K562 (cell line): ENCODE results near the gene USP19. TPM values are rescaled to one million over a fixed set of nuclear protein-coding genes. Genes with fewer than 3 reads are reported as not detected.

ENCODE experiments used
- DLX4 ChIP-seq: fragments of 250-450 bp; sonication (Bioruptor Pico); IDR thresholded peaks from 2 replicates; pipeline ENCODE4 v1.6.1; 2021; ENCODE audit warnings: mild to moderate bottlenecking
- ELF2 ChIP-seq: fragments of 250-450 bp; sonication (Bioruptor Pico); IDR thresholded peaks from 2 replicates; pipeline ENCODE4 v1.5.0; 2021; ENCODE audit warnings: mild to moderate bottlenecking
- ETV6 ChIP-seq, 3 experiments: fragments of 150-350 bp in 1 of 3; sonication (generic) in 1 of 3; formaldehyde crosslinking in 1 of 3; IDR thresholded peaks; 2 replicates each; pipeline versions ENCODE4 v1.6.1 to v1.8.0; 2014 to 2022; ENCODE audit warnings: borderline replicate concordance in 2 of 3, low read depth in 2 of 3, antibody characterized with exemption in 1 of 3, low read length in 1 of 3, mild to moderate bottlenecking in 1 of 3, missing genetic modification reagents in 1 of 3
- FOS ChIP-seq: IDR thresholded peaks from 3 replicates; pipeline ENCODE4 v1.6.1; 2011; ENCODE audit not compliant: insufficient read length; ENCODE audit errors: extremely low read depth
- ILF3 ChIP-seq: fragments of 450-650 bp; IDR thresholded peaks from 2 replicates; pipeline ENCODE4 v1.6.1; 2018; ENCODE audit warnings: antibody characterized with exemption, mild to moderate bottlenecking, moderate library complexity, borderline replicate concordance
- KAT2B ChIP-seq: IDR thresholded peaks from one replicate; pipeline ENCODE4 v1.6.1; 2012; ENCODE audit warnings: low read depth, mild to moderate bottlenecking, control low read depth, inconsistent platforms, low read length, moderate library complexity
- PHF20 ChIP-seq: fragments of 450-650 bp; IDR thresholded peaks from 2 replicates; pipeline ENCODE4 v1.6.1; 2018; ENCODE audit not compliant: partially characterized antibody
- TAF7 ChIP-seq: fragments of 450-650 bp; IDR thresholded peaks from 2 replicates; pipeline ENCODE4 v1.6.1; 2016; ENCODE audit warnings: missing genetic modification characterization, missing compliant biosample characterization
- ZBTB40 ChIP-seq, 2 experiments: fragments of 450-650 bp in 1 of 2; sonication (generic) in 1 of 2; formaldehyde crosslinking in 1 of 2; IDR thresholded peaks; 2 replicates each; pipeline versions ENCODE4 v1.7.1 to v1.9.0; 2016 to 2022; ENCODE audit warnings: inconsistent platforms in 1 of 2, mild to moderate bottlenecking in 1 of 2, missing genetic modification reagents in 1 of 2
- ZNF444 ChIP-seq: fragments of 250-450 bp; sonication (Bioruptor Pico); IDR thresholded peaks from 2 replicates; pipeline ENCODE4 v1.4.0; 2020; ENCODE audit warnings: mild to moderate bottlenecking, moderate library complexity
- ZNF518B ChIP-seq: fragments of 250-450 bp; sonication (Bioruptor Pico); IDR thresholded peaks from 2 replicates; pipeline ENCODE4 v1.5.0; 2021; ENCODE audit warnings: mild to moderate bottlenecking, moderate library complexity
- polyA plus RNA-seq, 8 experiments: library from polyadenylated mRNA; depleted of rRNA in 4 of 8; stranded (reverse) in 5 of 8; unstranded in 3 of 8; fragments of >200 nt; fragmentation: Nextera tagmentation in 2 of 8; fragmentation: Illumina TruSeq in 1 of 8; extraction: Ambion mirVana in 2 of 8; extraction: Trizol in 1 of 8; gene quantifications; 2 replicates each; pipeline versions ENCODE4 v1.2.1 to v1.2.3, GENCODE V29; 2011 to 2014; ENCODE audit warnings: inconsistent platforms in 1 of 8, missing spikeins in 1 of 8
- total RNA-seq, 7 experiments: library from RNA; depleted of rRNA in 6 of 7; stranded (reverse); fragments of >200 nt in 6 of 7; fragmentation: Illumina TruSeq in 2 of 7; extraction: Trizol in 2 of 7; gene quantifications; 2 replicates each; pipeline versions ENCODE4 v1.2.1 to v1.2.3, GENCODE V29; 2011 to 2021; ENCODE audit warnings: low replicate concordance in 1 of 7

USP19 gene
- total and polyA plus RNA-seq, 9 of the 15 experiments (the other 6 are each of a cell fraction or from before 2014, with no cell fraction given): 0.24 to 65.9 (median 36.9) TPM

GRCh38 chr3:49120438-49121131 is at the start of gene USP19 (continued):
- peak; percentile 96 for TF ChIP-seq ZBTB40 (IDR thresholded peaks at IDR 0.05)
- no peak for TF ChIP-seq ZBTB40 (CRISPR knock-in tag; IDR thresholded peaks at IDR 0.05)
- no peak for TF ChIP-seq DLX4
- no peak for TF ChIP-seq TAF7 (tag)
- TF ChIP-seq ILF3: no peak
- TF ChIP-seq PHF20: no peak
- TF ChIP-seq FOS: no peak
- no peak for TF ChIP-seq ZNF444 (CRISPR knock-in tag)
- no peak for TF ChIP-seq ZNF518B (CRISPR knock-in tag)
- no peak for TF ChIP-seq KAT2B
- TF ChIP-seq ETV6 (IDR thresholded peaks at IDR 0.05; ENCODE audit: borderline replicate concordance in 1 of 2, low read depth in 2 of 2, low read length in 1 of 2): no peak
- TF ChIP-seq ETV6 (CRISPR knock-in tag; IDR thresholded peaks at IDR 0.05; ENCODE audit: borderline replicate concordance): no peak
- TF ChIP-seq ELF2 (CRISPR knock-in tag): peak; percentile 67; the same call in 1 of the 2 replicates
